NT2/D1 (cell line): ENCODE results near the gene RPL6.
"Not testable (repeated sequence)": the region's sequence is repeated elsewhere in the genome, so short reads cannot be mapped to it uniquely, and the experiment has no call there.

ENCODE experiments used
- YY1 ChIP-seq: IDR thresholded peaks from 2 replicates; pipeline ENCODE4 v1.6.1; 2011; ENCODE audit not compliant: insufficient read length, insufficient read depth
- ZNF274 ChIP-seq: IDR thresholded peaks from 2 replicates; pipeline ENCODE4 v1.6.1; 2011; ENCODE audit warnings: mild to moderate bottlenecking, low read depth, low read length

DNA sequence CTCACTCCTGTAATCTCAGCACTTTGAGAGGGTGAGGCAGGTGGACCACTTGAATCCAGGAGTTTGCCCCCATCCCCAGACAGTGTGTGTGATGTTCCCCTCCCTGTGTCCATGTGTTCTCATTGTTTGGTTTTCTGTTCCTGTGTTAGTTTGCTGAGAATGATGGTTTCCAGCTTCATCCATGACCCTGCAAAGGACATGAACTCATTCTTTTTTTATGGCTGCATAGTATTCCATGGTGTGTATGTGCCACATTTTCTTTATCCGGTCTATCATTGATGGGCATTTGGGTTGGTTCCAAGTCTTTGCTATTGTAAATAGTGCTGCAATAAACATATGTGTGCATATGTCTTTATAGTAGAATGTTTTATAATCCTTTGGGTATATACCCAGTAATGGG, 47.7 kb upstream of the RPL6 start:
- TF ChIP-seq YY1, ZNF274: not testable (repeated sequence)
